PC-9 (cell line): ENCODE data around the gene PTDSS2. TPM values are rescaled to one million over a fixed set of nuclear protein-coding genes. Genes with fewer than 3 reads are reported as not detected.
"Not testable (repeated sequence)": the region's sequence is repeated elsewhere in the genome, so short reads cannot be mapped to it uniquely, and the experiment has no call there.

Experiments
- BruUV-seq: library from RNA; stranded (reverse); fragments of 400-500 nt; replicated peaks from 2 replicates; lab custom pipeline; 2021; lab: Mats Ljungman, UMichigan
- CTCF ChIA-PET: fragments of 300-600 bp; sonication (Branson Sonifier 250); formaldehyde crosslinking; loops from one replicate; lab custom pipeline; 2022; ENCODE audit warnings: antibody characterized with exemption; lab: Charles Lee
- POLR2A ChIA-PET: fragments of 300-600 bp; sonication (Branson Sonifier 250); formaldehyde crosslinking; loops from one replicate; lab custom pipeline; 2022; ENCODE audit warnings: antibody characterized with exemption; ENCODE audit not compliant: unreplicated experiment; lab: Charles Lee
- DNase-seq, 2 experiments: peaks; one replicate each; pipeline versions ENCODE4 v3.0.0 to v3.0.0-alpha.2; 2015 to 2022; ENCODE audit warnings: mixed read lengths in 1 of 2
- H2AFZ ChIP-seq: fragments of 200-600 bp; sonication (generic); 2 replicates; pipeline ENCODE4 v1.8.1; 2017; ENCODE audit warnings: antibody characterized with exemption
- H3F3A ChIP-seq: fragments of 200-600 bp; sonication (generic); 2 replicates; pipeline ENCODE4 v1.8.1; 2017; ENCODE audit warnings: antibody characterized with exemption, mild to moderate bottlenecking, low read depth; ENCODE audit not compliant: insufficient read depth
- H3K27ac ChIP-seq: fragments of 200-600 bp; sonication (generic); 2 replicates; pipeline ENCODE4 v1.6.1; 2016; ENCODE audit warnings: mixed run types
- H3K27me3 ChIP-seq: fragments of 200-600 bp; sonication (generic); 2 replicates; pipeline ENCODE4 v1.6.1; 2016; ENCODE audit warnings: low read depth, mixed run types; ENCODE audit not compliant: insufficient read depth
- H3K36me3 ChIP-seq: fragments of 200-600 bp; sonication (generic); 2 replicates; pipeline ENCODE4 v1.6.1; 2016; ENCODE audit warnings: low read depth, mixed run types
- H3K4me1 ChIP-seq: fragments of 200-600 bp; sonication (generic); replicated peaks from 2 replicates; pipeline ENCODE4 v1.6.1; 2016; ENCODE audit warnings: mixed run types; ENCODE audit not compliant: insufficient read depth
- H3K4me2 ChIP-seq: fragments of 200-600 bp; sonication (generic); 2 replicates; pipeline ENCODE4 v1.6.1; 2017; ENCODE audit warnings: mixed run types
- H3K4me3 ChIP-seq: fragments of 200-600 bp; sonication (generic); 2 replicates; pipeline ENCODE4 v1.6.1; 2016; ENCODE audit warnings: mixed run types
- H3K79me2 ChIP-seq: fragments of 200-600 bp; sonication (generic); 2 replicates; pipeline ENCODE4 v1.6.1; 2017; ENCODE audit warnings: low read depth, mixed run types
- H3K9me2 ChIP-seq: fragments of 200-600 bp; sonication (generic); 2 replicates; pipeline ENCODE4 v1.8.1; 2017; ENCODE audit warnings: mild to moderate bottlenecking; ENCODE audit not compliant: insufficient read depth
- H3K9me3 ChIP-seq: fragments of 200-600 bp; sonication (generic); 2 replicates; pipeline ENCODE4 v1.8.1; 2016; ENCODE audit warnings: low read depth; ENCODE audit not compliant: insufficient read depth
- H4K20me1 ChIP-seq: fragments of 200-600 bp; sonication (generic); 2 replicates; pipeline ENCODE4 v1.8.1; 2017; ENCODE audit not compliant: insufficient read depth
- CTCF ChIP-seq: fragments of 200-600 bp; sonication (generic); conservative IDR thresholded peaks from 2 replicates; pipeline ENCODE4 v1.6.1; 2017; ENCODE audit warnings: mixed run types, antibody characterized with exemption, mild to moderate bottlenecking, moderate library complexity
- EZH2 ChIP-seq: fragments of 200-600 bp; sonication (generic); IDR thresholded peaks from 2 replicates; pipeline ENCODE4 v1.8.0; 2017; ENCODE audit warnings: antibody characterized with exemption, low read depth
- intact Hi-C: fragments of 100-400 bp; cut with micrococcal nuclease; formaldehyde crosslinking; loops from one replicate; pipeline ENCODE4 v1.10.0; 2022; ENCODE audit not compliant: unreplicated experiment
- total RNA-seq: library from RNA; stranded (reverse); gene quantifications from 2 replicates; pipeline ENCODE4 v1.2.3, GENCODE V29; 2021

The PTDSS2 gene
- total RNA-seq, 1 experiment from 2014 or later, result 32.5 TPM

DNA sequence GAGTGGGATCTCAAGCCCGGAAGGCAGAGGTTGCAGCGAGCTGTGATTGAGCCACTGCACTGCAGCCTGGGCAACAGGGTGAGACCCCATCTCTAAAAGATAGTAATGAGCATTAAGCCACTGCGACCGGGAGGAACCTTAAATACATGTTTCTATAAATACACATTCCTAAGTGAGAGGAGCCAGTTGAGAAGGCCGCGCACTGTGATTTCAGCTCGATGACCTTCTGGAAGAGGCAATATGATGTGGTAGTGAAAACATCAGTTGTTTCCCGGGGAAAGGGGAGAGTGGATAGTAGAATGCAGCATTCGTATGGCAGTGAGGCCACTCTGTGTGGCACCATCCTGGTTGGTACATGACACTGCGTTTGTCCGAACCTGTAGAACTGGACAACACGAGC is 18.0 kb downstream of the PTDSS2 start:
- H3K27me3 ChIP-seq, result no peaks in the 10 kb centered on the region
- POLR2A ChIA-PET, result no interaction called here
- H4K20me1 ChIP-seq, result no peaks in the 10 kb centered on the region
- H3K79me2 ChIP-seq, result 0 out of 2 replicates have a peak, but pooled peaks cover 3% of the 10 kb centered on the region
- intact Hi-C loops, result no loop called here
- no TSS peak for BruUV-seq
- no peaks in the 10 kb centered on the region for H3K9me2 ChIP-seq
- H3K27ac ChIP-seq, result no peak overlapping the region
- no peak overlapping the region for H2AFZ ChIP-seq
- CTCF ChIA-PET, result no interaction called here
- H3K4me1 ChIP-seq, result peaks cover 20% of the 10 kb centered on the region
- no peak for DNase-seq
- no peak overlapping the region for H3K4me2 ChIP-seq
- peaks cover 4% of the 10 kb centered on the region; the same call in 1 of the 2 replicates for H3F3A ChIP-seq
- no peak overlapping the region for H3K4me3 ChIP-seq
- no peaks in the 10 kb centered on the region for H3K36me3 ChIP-seq
- no peak for TF ChIP-seq EZH2
- TF ChIP-seq CTCF, result no peak
- no peaks in the 10 kb centered on the region for H3K9me3 ChIP-seq

DNA sequence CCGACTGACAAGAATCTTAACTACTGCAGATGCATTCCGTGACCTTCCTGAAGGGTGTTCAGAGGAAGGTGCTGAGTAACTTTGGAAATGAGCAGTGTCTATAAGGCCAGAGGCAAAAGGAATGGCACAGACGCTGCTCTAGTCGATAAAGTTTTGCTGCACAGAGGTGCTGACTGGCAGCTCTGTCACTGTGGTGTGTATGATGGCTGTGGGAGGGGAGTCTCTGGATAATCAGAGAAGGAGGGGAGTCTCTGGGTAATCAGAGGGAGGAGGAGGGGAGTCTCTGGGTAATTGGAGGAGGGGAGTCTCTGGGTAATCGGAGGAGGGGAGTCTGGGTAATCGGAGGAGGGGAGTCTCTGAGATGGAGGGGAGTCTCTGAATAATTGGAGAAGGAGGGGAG is 18.4 kb downstream of the PTDSS2 start:
- Histone ChIP-seq H3K4me1 (peaks cover 20% of the 10 kb centered on the region), H3F3A (peaks cover 4% of the 10 kb centered on the region; the same call in 1 of the 2 replicates), H3K79me2 (0 out of 2 replicates have a peak, but pooled peaks cover 3% of the 10 kb centered on the region), H3K9me2 (no peaks in the 10 kb centered on the region), H3K36me3 (no peaks in the 10 kb centered on the region), H3K27ac (no peak overlapping the region), H4K20me1 (no peaks in the 10 kb centered on the region), H3K4me2 (no peak overlapping the region), H2AFZ (no peak overlapping the region), H3K27me3 (no peaks in the 10 kb centered on the region), H3K9me3 (no peaks in the 10 kb centered on the region), H3K4me3 (no peak overlapping the region)
- intact Hi-C loops, result no loop called here
- CTCF ChIA-PET, result no interaction called here
- DNase-seq, result no peak
- POLR2A ChIA-PET, result no interaction called here
- TF ChIP-seq EZH2 (no peak), CTCF (no peak)
- no TSS peak for BruUV-seq

DNA sequence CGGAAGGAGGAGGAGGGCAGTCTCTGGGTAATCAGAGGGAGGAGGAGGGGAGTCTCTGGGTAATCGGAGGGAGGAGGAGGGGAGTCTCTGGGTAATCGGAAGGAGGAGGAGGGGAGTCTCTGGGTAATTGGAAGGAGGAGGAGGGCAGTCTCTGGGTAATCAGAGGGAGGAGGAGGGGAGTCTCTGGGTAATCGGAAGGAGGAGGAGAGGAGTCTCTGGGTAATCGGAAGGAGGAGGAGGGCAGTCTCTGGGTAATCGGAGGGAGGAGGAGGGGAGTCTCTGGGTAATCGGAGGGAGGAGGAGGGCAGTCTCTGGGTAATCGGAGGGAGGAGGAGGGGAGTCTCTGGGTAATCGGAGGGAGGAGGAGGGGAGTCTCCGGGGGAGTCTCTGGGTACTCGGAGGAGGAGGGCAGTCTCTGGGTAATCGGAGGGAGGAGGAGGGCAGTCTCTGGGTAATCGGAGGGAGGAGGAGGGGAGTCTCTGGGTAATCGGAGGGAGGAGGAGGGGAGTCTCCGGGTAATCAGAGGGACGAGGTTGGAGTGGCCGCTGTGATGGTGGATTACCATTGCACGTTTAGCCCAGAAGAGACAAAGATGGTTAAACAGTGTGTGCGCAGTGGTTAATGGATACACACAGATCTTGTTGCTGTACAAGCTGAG is 19.1 kb downstream of the PTDSS2 start:
- H3K4me2 ChIP-seq, intact Hi-C loops, H3F3A ChIP-seq, H3K27me3 ChIP-seq, H3K79me2 ChIP-seq, BruUV-seq, H3K4me3 ChIP-seq, H2AFZ ChIP-seq, H3K9me2 ChIP-seq, H3K36me3 ChIP-seq, H4K20me1 ChIP-seq, DNase-seq, H3K9me3 ChIP-seq, H3K27ac ChIP-seq: not testable (repeated sequence)
- ChIA-PET CTCF (interaction anchor here (0.5 kb wide), 2 partner anchors 12 to 35 kb away, joined by 5 to 8 read pairs; no protein-coding TSS in a partner anchor), POLR2A (interaction anchor here (0.7 kb wide), 1 partner anchor 37 kb away, joined by 7 read pairs; no protein-coding TSS in a partner anchor)
- H3K4me1 ChIP-seq, result peaks cover 20% of the 10 kb centered on the region
